Psoas muscle (tissue), 8 donors: ENCODE data around the gene SLC8B1. TPM values are rescaled to one million over a fixed set of nuclear protein-coding genes. Genes with fewer than 3 reads are reported as not detected.
A peak's percentile ranks its signal among the peaks of the same experiment; 100 is the strongest.

ENCODE experiments used
- ATAC-seq, 4 donors: fragments of 200-7000 bp; cut with Tn5 transposase; one replicate each; pipeline ENCODE4 v1.9.1; 2020; ENCODE audit warnings: moderate library complexity in 3 of 4, mild to moderate bottlenecking in 2 of 4
- DNase-seq, 2 donors: peaks; one replicate each; pipeline ENCODE4 v3.0.0-alpha.2; 2020
- H3K27ac ChIP-seq: fragments of 200-600 bp; one replicate; pipeline ENCODE4 v1.8.0; 2022
- H3K27me3 ChIP-seq, 3 donors: fragments of 200-600 bp in 1 of 3; one replicate each; pipeline versions ENCODE4 v1.6.1 to v1.8.0; 2013 to 2022; ENCODE audit warnings: low read length in 2 of 3, mild to moderate bottlenecking in 2 of 3, moderate library complexity in 1 of 3; ENCODE audit not compliant: insufficient read depth in 3 of 3
- H3K36me3 ChIP-seq, 2 donors: fragments of 200-600 bp in 1 of 2; one replicate each; pipeline versions ENCODE4 v1.6.1 to v1.8.0; 2013 to 2022; ENCODE audit warnings: low read depth in 1 of 2, mild to moderate bottlenecking in 1 of 2, moderate library complexity in 1 of 2; ENCODE audit not compliant: insufficient read depth in 1 of 2
- H3K4me1 ChIP-seq: fragments of 200-600 bp; one replicate; pipeline ENCODE4 v1.8.0; 2022
- H3K4me3 ChIP-seq: fragments of 200-600 bp; one replicate; pipeline ENCODE4 v1.8.0; 2022; ENCODE audit warnings: mild to moderate bottlenecking
- H3K9me3 ChIP-seq: fragments of 200-600 bp; one replicate; pipeline ENCODE4 v1.8.0; 2022
- WGBS, 3 donors: extraction: QIAGEN DNeasy Blood & Tissue Kit; methylation state at CpG; one replicate each; pipeline versions ENCODE4 v1.1.6 to v1.1.7; 2013; 5-methylcytosine and 5-hydroxymethylcytosine counted together
- intact Hi-C, 2 donors: fragments of 100-400 bp; cut with DNase I; formaldehyde crosslinking; loops; one replicate each; pipeline versions ENCODE4 v1.11.0 to v1.14.2; 2022
- polyA plus RNA-seq, 3 donors: library from polyadenylated mRNA; stranded (reverse); fragments of 200-250 nt; gene quantifications; one replicate each; pipeline ENCODE4 v1.2.3, GENCODE V29; 2013
- total RNA-seq, 4 donors: library from RNA; stranded (reverse); fragmentation: NEBNext Ultra II Directional in 2 of 4; extraction: Animal tissue kit (Norgen Biotek cat#: 25700) in 2 of 4; gene quantifications; one replicate each; pipeline versions ENCODE4 v1.2.1 to v1.2.4, GENCODE V29; 2021 to 2023
- TF ChIP-seq, protein P1 (sequence below): fragments of 200-600 bp; IDR thresholded peaks from one replicate; pipeline ENCODE4 v1.8.0; 2022; ENCODE audit warnings: antibody characterized with exemption
- donor health status: healthy with polysubstance abuse.
- donor health status: DM: no; HTN: no; CAD: no; lungs with moderate emphysema.
- donor health status: Bipolar disorder and iron deficiency.
- donor health status: healthy.
- donor health status: DM: yes; HTN: yes; CAD: no.
- donor health status: DM: no; HTN: no; CAD: no.
- donor health status: DM: no; HTN: no; CAD: no.
- donor health status: DM: yes; HTN: yes; CAD: no.

Gene SLC8B1
- total and polyA plus RNA-seq, 7 donors, result 5.7 to 10.3 (median 9.2) TPM

DNA sequence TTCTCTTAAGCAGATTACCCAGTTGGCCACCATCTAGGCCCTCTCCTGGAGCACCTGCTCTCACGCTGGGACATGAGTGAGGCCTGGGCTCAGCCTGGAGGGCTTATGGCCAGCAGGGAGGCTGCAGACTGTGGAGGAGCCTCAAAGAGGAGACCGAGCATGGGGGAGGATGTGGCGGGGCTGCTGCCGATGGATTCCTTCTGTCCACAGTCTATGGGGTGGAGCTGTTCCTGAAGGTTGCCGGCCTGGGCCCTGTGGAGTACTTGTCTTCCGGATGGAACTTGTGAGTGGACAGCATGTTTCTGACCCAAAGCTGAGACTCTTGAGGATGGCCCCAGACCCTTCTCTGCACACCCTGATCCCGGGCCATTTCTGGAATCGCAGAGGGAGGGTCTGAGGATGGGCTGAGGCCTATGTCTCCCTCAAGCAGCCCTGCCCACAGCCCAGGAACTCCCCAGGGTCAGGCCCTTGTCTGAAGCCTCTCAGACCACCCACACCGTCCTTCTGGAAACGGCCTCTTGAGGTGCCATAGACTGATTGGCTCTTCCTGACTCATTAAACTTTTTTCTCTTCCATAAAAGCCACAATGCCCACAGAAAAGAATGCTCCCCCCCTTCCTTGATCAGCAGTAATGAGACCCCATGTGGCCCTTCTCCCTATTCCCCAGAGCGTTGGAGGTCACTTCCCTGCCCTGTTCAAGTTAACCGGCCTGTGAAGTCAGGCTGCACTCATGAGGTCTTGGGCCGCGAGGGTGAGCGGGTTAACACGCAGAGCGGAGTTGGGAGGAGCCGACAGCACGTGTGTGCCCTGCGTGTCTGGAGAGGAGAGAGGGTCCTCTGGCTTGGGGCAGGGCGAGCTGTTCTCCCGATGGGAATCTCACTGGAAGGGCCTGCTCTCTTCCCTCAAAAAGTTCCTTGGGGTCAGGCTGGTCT lies 49.0 kb downstream of the SLC8B1 start:
- intact Hi-C loops, result no loop called here
- H3K27me3 ChIP-seq, result no peaks in the 10 kb centered on the region
- H3K4me3 ChIP-seq, result no peak overlapping the region
- H3K9me3 ChIP-seq, result no peaks in the 10 kb centered on the region
- no peak overlapping the region for H3K27ac ChIP-seq
- no peaks in the 10 kb centered on the region for H3K4me1 ChIP-seq
- ATAC-seq, result peak in 1 of 4 donors; percentile 28
- peak in 1 of 2 donors; percentile 58 for DNase-seq
- 76 to 81% (median 79%) methylated on average over 22 of the region's 22 CpGs for WGBS, 3 donors
- TF ChIP-seq, protein P1, sequence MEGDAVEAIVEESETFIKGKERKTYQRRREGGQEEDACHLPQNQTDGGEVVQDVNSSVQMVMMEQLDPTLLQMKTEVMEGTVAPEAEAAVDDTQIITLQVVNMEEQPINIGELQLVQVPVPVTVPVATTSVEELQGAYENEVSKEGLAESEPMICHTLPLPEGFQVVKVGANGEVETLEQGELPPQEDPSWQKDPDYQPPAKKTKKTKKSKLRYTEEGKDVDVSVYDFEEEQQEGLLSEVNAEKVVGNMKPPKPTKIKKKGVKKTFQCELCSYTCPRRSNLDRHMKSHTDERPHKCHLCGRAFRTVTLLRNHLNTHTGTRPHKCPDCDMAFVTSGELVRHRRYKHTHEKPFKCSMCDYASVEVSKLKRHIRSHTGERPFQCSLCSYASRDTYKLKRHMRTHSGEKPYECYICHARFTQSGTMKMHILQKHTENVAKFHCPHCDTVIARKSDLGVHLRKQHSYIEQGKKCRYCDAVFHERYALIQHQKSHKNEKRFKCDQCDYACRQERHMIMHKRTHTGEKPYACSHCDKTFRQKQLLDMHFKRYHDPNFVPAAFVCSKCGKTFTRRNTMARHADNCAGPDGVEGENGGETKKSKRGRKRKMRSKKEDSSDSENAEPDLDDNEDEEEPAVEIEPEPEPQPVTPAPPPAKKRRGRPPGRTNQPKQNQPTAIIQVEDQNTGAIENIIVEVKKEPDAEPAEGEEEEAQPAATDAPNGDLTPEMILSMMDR, result no peak
- H3K36me3 ChIP-seq, result peaks cover 3 to 96% of the 10 kb centered on the region in 2 donors

- peaks cover 5 to 96% of the 10 kb centered on the region in 2 donors for H3K36me3 ChIP-seq
- no peaks in the 10 kb centered on the region for H3K9me3 ChIP-seq
- no peak overlapping the region for H3K27ac ChIP-seq
- TF ChIP-seq, protein P1, result no peak
- DNase-seq (peak in 1 of 2 donors; percentile 21), ATAC-seq (no peak)
- no peaks in the 10 kb centered on the region for H3K27me3 ChIP-seq
- no peak overlapping the region for H3K4me3 ChIP-seq
- WGBS, 3 donors, result 76 to 81% (median 80%) methylated on average over 13 of the region's 13 CpGs
- no peaks in the 10 kb centered on the region for H3K4me1 ChIP-seq
- intact Hi-C loops, result no loop called here
These were observed 50.2 kb downstream of the SLC8B1 start for GRCh38 chr12:113284751-113285150.

DNA sequence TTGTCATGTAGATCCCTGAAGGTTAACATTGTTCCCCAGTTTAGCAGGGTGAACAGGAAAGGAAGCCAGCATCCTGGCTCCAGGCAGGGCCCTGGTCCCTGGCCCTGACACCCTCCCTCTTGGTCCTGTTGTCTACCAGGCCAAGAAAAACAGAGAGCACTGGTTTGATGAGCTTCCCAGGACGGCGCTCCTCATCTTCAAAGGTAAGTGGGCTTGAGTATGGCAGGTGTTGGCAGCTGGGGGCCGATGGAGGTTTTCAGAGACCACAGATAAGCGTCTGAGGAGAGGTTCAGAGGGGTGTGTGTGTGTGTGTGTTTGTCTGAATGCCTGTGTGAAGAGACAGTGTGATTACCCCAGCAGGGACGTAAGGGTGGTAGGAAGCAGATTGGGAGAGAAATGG lies 56.3 kb downstream of the SLC8B1 start:
- Histone ChIP-seq H3K27ac (no peak overlapping the region), H3K4me3 (no peak overlapping the region), H3K9me3 (no peaks in the 10 kb centered on the region), H3K36me3 (peaks cover 6 to 96% of the 10 kb centered on the region in 2 donors), H3K4me1 (no peaks in the 10 kb centered on the region), H3K27me3 (no peaks in the 10 kb centered on the region)
- WGBS, 3 donors, result 70 to 79% (median 74%) methylated on average over 5 of the region's 5 CpGs
- TF ChIP-seq, protein P1, result no peak
- ATAC-seq, result no peak
- intact Hi-C loops, result no loop called here
- peak in 1 of 2 donors; percentile 12 for DNase-seq

DNA sequence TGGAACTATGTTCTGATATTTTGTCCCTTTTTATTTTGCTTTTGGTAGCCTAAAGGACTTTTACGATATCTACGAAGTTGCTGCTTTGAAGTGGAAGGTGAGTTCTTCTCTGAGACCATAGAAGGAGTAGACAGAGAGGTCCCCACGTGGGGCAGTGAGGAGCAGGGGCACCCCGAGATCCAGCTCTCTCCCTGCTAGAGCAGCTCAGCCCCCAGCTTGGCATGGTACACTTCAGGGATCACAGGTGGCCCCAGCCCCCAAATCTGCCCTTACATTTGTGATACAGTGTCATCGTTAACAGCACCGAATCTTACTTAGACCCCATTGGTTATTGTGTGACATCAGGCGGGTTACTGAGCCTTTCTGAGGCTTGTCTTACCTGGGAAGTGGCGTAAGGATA lies 56.8 kb downstream of the SLC8B1 start:
- TF ChIP-seq, protein P1, result no peak
- intact Hi-C loops, result no loop called here
- WGBS, 3 donors, result 86 to 89% (median 86%) methylated on average over 8 of the region's 8 CpGs
- Histone ChIP-seq H3K27me3 (no peaks in the 10 kb centered on the region), H3K36me3 (peaks cover 6 to 97% of the 10 kb centered on the region in 2 donors), H3K4me3 (no peak overlapping the region), H3K4me1 (peaks cover 2% of the 10 kb centered on the region), H3K9me3 (no peaks in the 10 kb centered on the region), H3K27ac (no peak overlapping the region)
- no peak for ATAC-seq
- DNase-seq, result peak in 1 of 2 donors; percentile 35
